MM.1S (cell line): ENCODE data around the gene PLCD4.

Experiments used
- DNase-seq: peaks from one replicate; pipeline ENCODE4 v3.0.0-alpha.2; 2015
- H2AFZ ChIP-seq: fragments of 300-600 bp; sonication (generic); 2 replicates; pipeline ENCODE4 v1.6.0; 2016; ENCODE audit warnings: antibody characterized with exemption, low read length
- H3F3A ChIP-seq: fragments of 300-600 bp; sonication (generic); 2 replicates; pipeline ENCODE4 v1.6.1; 2016; ENCODE audit warnings: mild to moderate bottlenecking, antibody characterized with exemption, low read length, moderate library complexity, mixed read lengths; ENCODE audit not compliant: insufficient read depth
- H3K27ac ChIP-seq: fragments of 300-600 bp; sonication (generic); 2 replicates; pipeline ENCODE4 v1.5.1; 2016; ENCODE audit warnings: mild to moderate bottlenecking, low read length
- H3K27me3 ChIP-seq: fragments of 300-600 bp; sonication (generic); replicated peaks from 2 replicates; pipeline ENCODE4 v1.6.0; 2016; ENCODE audit warnings: low read length; ENCODE audit not compliant: insufficient read depth
- H3K36me3 ChIP-seq: fragments of 300-600 bp; sonication (generic); replicated peaks from 2 replicates; pipeline ENCODE4 v1.6.1; 2016; ENCODE audit warnings: mild to moderate bottlenecking, low read length, mixed read lengths; ENCODE audit not compliant: insufficient read depth
- H3K4me1 ChIP-seq: fragments of 300-600 bp; sonication (generic); 2 replicates; pipeline ENCODE4 v1.6.1; 2016; ENCODE audit warnings: low read length, mixed read lengths
- H3K4me2 ChIP-seq: fragments of 300-600 bp; sonication (generic); 2 replicates; pipeline ENCODE4 v1.6.0; 2016; ENCODE audit warnings: low read depth, low read length
- H3K4me3 ChIP-seq: fragments of 300-600 bp; sonication (generic); 2 replicates; pipeline ENCODE4 v1.5.1; 2016; ENCODE audit warnings: low read length, mixed read lengths
- H3K79me2 ChIP-seq: fragments of 300-600 bp; sonication (generic); 2 replicates; pipeline ENCODE4 v1.6.1; 2016; ENCODE audit warnings: mixed run types, low read length, mixed read lengths
- H3K9ac ChIP-seq: fragments of 300-600 bp; sonication (generic); 2 replicates; pipeline ENCODE4 v1.6.1; 2016; ENCODE audit warnings: low read length, mixed read lengths
- H3K9me2 ChIP-seq: fragments of 300-600 bp; sonication (generic); replicated peaks from 2 replicates; pipeline ENCODE4 v1.6.1; 2016; ENCODE audit warnings: mild to moderate bottlenecking, low read length, mixed read lengths; ENCODE audit not compliant: insufficient read depth
- H3K9me3 ChIP-seq: fragments of 300-600 bp; sonication (generic); replicated peaks from 2 replicates; pipeline ENCODE4 v1.6.1; 2016; ENCODE audit warnings: mild to moderate bottlenecking, low read length, mixed read lengths; ENCODE audit not compliant: insufficient read depth
- H4K20me1 ChIP-seq: fragments of 300-600 bp; sonication (generic); 2 replicates; pipeline ENCODE4 v1.6.1; 2016; ENCODE audit warnings: mild to moderate bottlenecking, low read length, moderate library complexity, mixed read lengths; ENCODE audit not compliant: insufficient read depth
- EZH2 ChIP-seq: fragments of 300-600 bp; sonication (generic); optimal IDR thresholded peaks from 2 replicates; pipeline ENCODE3; 2017; ENCODE audit warnings: low read depth, mild to moderate bottlenecking, antibody characterized with exemption, low read length, mixed read lengths
- EZH2phosphoT487 ChIP-seq: fragments of 300-600 bp; sonication (generic); IDR thresholded peaks from 2 replicates; pipeline ENCODE4 v1.6.1; 2018; ENCODE audit warnings: antibody characterized with exemption, low read length
- TF ChIP-seq, protein P1 (sequence below): fragments of 300-600 bp; sonication (generic); IDR thresholded peaks from 2 replicates; pipeline ENCODE4 v1.5.1; 2016; ENCODE audit warnings: antibody characterized with exemption, low read length, mixed read lengths

Gene PLCD4

DNA sequence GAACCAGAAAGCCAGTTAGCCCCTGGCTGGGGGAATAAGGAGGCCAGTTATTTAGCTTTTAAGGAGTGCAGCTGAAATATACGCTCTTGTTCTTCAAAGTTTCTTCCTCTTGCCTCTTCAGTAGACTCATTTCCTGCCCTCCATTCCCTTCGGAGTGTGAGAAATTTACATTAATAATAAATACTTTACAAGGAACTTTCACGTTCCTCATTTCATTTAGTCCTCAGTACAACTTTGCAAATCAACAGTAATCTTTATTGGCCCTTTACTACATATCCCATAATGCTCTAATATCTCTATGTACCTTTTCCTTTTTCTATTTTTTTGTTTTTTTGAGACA lies 15.6 kb downstream of the PLCD4 start:
- H3K9ac ChIP-seq = no peak overlapping the region
- no peaks in the 10 kb centered on the region for H3K27me3 ChIP-seq
- H3K36me3 ChIP-seq = no peaks in the 10 kb centered on the region
- H3K4me1 ChIP-seq = no peaks in the 10 kb centered on the region
- H3K27ac ChIP-seq = no peak overlapping the region
- H4K20me1 ChIP-seq = no peaks in the 10 kb centered on the region
- no peaks in the 10 kb centered on the region for H3K9me3 ChIP-seq
- H3K4me3 ChIP-seq = no peak overlapping the region
- no peaks in the 10 kb centered on the region for H3K79me2 ChIP-seq
- no peak for TF ChIP-seq EZH2
- no peak for TF ChIP-seq EZH2phosphoT487
- TF ChIP-seq, protein P1, sequence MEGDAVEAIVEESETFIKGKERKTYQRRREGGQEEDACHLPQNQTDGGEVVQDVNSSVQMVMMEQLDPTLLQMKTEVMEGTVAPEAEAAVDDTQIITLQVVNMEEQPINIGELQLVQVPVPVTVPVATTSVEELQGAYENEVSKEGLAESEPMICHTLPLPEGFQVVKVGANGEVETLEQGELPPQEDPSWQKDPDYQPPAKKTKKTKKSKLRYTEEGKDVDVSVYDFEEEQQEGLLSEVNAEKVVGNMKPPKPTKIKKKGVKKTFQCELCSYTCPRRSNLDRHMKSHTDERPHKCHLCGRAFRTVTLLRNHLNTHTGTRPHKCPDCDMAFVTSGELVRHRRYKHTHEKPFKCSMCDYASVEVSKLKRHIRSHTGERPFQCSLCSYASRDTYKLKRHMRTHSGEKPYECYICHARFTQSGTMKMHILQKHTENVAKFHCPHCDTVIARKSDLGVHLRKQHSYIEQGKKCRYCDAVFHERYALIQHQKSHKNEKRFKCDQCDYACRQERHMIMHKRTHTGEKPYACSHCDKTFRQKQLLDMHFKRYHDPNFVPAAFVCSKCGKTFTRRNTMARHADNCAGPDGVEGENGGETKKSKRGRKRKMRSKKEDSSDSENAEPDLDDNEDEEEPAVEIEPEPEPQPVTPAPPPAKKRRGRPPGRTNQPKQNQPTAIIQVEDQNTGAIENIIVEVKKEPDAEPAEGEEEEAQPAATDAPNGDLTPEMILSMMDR = no peak
- H3F3A ChIP-seq = no peaks in the 10 kb centered on the region
- no peaks in the 10 kb centered on the region for H3K9me2 ChIP-seq
- no peak for DNase-seq
- H2AFZ ChIP-seq = no peak overlapping the region
- H3K4me2 ChIP-seq = no peak overlapping the region

DNA sequence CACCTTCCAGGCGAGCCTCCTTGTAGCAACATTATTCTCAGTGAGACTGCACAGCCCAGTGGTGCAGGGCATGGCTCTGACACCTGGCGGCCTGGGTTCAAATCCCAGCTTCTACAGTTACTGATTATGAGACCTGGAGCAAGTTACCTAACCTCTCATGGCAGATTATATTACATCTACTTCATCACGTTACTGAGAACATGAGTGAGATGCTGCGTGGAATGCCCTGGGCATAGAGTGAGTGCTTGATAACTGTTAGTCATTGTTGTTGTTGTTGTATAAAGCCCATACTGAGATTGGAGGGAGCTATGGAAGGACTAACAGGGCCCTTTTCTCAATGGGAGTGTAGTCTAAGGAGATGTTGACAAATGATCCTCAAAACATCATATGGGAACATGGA lies 18.7 kb downstream of the PLCD4 start:
- H3K4me2 ChIP-seq = no peak overlapping the region
- no peaks in the 10 kb centered on the region for H3K79me2 ChIP-seq
- H3F3A ChIP-seq = no peaks in the 10 kb centered on the region
- H2AFZ ChIP-seq = no peak overlapping the region
- no peaks in the 10 kb centered on the region for H4K20me1 ChIP-seq
- no peaks in the 10 kb centered on the region for H3K27me3 ChIP-seq
- H3K9me3 ChIP-seq = no peaks in the 10 kb centered on the region
- no peak overlapping the region for H3K27ac ChIP-seq
- no peaks in the 10 kb centered on the region for H3K4me1 ChIP-seq
- no peak for TF ChIP-seq EZH2
- TF ChIP-seq EZH2phosphoT487 = no peak
- TF ChIP-seq, protein P1 = no peak
- no peaks in the 10 kb centered on the region for H3K36me3 ChIP-seq
- no peak for DNase-seq
- H3K4me3 ChIP-seq = no peak overlapping the region
- no peaks in the 10 kb centered on the region for H3K9me2 ChIP-seq
- H3K9ac ChIP-seq = no peak overlapping the region

DNA sequence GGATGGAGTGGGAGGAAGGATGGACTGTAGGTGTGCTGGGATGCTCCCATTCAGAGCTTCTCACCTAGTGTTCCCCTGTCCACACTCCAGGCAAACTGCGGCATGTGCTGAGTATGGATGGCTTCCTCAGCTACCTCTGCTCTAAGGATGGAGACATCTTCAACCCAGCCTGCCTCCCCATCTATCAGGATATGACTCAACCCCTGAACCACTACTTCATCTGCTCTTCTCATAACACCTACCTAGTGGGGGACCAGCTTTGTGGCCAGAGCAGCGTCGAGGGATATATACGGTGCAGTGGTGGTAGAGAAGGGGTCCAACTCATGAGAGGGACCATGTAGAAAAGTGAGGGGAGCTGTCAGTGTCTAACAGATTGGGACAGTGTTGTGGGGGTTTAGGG lies 20.2 kb downstream of the PLCD4 start:
- no peaks in the 10 kb centered on the region for H3K36me3 ChIP-seq
- H3F3A ChIP-seq = no peaks in the 10 kb centered on the region

More for the DNA sequence above, 20.2 kb downstream of the PLCD4 start:
- Histone ChIP-seq H3K4me3 (no peak overlapping the region), H3K4me1 (no peaks in the 10 kb centered on the region), H3K27me3 (no peaks in the 10 kb centered on the region), H2AFZ (no peak overlapping the region), H3K79me2 (no peaks in the 10 kb centered on the region), H3K4me2 (no peak overlapping the region), H3K9me2 (no peaks in the 10 kb centered on the region), H3K27ac (no peak overlapping the region), H3K9ac (no peak overlapping the region), H3K9me3 (no peaks in the 10 kb centered on the region), H4K20me1 (no peaks in the 10 kb centered on the region)
- DNase-seq = no peak
- TF ChIP-seq EZH2phosphoT487 = no peak
- TF ChIP-seq, protein P1 = no peak
- TF ChIP-seq EZH2 = no peak
